B cell (primary cell): ENCODE results near the gene TP53AIP1.

ENCODE experiments used
- EZH2 ChIP-seq: IDR thresholded peaks from 2 replicates; pipeline ENCODE4 v1.6.1; 2012; ENCODE audit warnings: borderline replicate concordance, low read depth, mild to moderate bottlenecking, moderate library complexity, low read length; ENCODE audit not compliant: insufficient read depth, poor library complexity, severe bottlenecking
- TF ChIP-seq, protein P1 (sequence below): fragments of 200-600 bp; IDR thresholded peaks from one replicate; pipeline ENCODE4 v1.8.0; 2022; ENCODE audit warnings: antibody characterized with exemption, mild to moderate bottlenecking

DNA sequence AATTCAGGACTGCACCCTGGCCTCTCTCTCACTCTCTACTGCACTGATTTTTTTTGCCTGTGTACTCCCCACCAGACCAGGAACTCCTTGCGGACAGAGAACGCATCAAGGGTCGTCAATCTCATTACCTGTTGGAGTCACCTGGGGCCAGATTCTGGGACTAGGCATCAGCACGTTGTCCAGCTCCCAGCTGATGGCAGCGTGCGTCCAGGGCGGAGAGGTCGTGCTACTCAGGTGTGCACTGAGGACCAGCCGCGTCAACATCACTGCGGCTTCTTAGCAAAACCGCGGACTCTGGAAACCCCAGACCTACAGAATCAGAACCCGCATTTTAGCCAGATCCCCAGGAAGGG, 38.4 kb downstream of the TP53AIP1 start:
- TF ChIP-seq, protein P1, sequence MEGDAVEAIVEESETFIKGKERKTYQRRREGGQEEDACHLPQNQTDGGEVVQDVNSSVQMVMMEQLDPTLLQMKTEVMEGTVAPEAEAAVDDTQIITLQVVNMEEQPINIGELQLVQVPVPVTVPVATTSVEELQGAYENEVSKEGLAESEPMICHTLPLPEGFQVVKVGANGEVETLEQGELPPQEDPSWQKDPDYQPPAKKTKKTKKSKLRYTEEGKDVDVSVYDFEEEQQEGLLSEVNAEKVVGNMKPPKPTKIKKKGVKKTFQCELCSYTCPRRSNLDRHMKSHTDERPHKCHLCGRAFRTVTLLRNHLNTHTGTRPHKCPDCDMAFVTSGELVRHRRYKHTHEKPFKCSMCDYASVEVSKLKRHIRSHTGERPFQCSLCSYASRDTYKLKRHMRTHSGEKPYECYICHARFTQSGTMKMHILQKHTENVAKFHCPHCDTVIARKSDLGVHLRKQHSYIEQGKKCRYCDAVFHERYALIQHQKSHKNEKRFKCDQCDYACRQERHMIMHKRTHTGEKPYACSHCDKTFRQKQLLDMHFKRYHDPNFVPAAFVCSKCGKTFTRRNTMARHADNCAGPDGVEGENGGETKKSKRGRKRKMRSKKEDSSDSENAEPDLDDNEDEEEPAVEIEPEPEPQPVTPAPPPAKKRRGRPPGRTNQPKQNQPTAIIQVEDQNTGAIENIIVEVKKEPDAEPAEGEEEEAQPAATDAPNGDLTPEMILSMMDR = no peak
- TF ChIP-seq EZH2 = no peak
